Stimulated activated naive CD4-positive, alpha-beta T cell (primary cell): ENCODE data around the gene UGT1A10.

ENCODE experiments used
- DNase-seq, 6 experiments: peaks; one replicate each; lab custom pipeline; 2025; lab: John Stamatoyannopoulos, UW

UGT1A10 gene

DNA sequence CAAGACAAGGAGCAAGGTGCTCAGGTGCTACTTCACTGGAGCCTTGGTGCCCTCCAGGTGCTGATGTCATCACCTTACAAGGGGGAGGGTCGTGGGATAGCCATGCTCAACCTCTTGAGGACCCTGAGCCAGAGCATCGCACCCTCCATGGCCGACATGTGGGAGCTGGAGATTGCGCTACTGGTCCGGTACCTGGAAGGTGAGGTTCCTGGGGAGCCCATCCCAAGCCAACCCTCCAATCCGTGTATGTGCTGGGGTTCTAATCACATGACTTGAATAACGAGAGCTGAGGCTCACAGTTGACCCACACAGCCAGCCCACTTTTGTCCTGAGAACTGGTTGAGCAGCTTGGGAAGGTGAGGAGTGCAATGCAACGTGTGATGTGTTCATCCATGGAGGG lies 167.7 kb downstream of the UGT1A10 start:
- no peak for DNase-seq

DNA sequence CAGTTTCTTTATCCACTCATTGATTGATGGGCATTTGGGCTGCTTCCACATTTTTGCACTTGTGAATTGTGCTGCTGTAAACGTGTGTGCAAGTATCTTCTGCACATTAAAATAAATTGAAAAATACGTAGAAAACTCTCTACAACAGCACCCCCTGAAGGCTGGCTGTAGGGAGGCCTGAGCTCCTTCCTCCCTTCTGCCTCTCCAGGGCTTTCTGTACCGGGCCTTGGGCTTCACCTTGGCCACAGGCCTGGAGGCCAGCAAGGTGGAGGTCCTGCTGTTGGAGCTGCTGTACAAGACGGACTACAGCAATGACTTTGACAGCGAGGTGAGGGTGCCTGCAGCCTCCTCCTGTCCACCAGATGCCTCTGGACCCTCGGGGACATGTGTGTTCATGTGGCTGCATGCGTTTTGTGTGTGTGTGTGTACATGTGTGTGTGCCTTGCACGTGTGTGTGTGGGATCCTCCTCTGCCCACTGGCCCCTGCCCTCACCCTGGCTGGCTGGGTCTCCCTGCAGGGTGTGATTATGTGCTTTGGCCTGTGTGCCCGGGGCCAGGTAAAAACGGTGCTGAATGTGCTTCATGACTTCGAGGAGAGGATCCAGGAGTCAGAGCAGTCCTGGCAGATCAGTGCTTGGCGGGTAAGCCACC lies 171.1 kb downstream of the UGT1A10 start:
- DNase-seq, result no peak

DNA sequence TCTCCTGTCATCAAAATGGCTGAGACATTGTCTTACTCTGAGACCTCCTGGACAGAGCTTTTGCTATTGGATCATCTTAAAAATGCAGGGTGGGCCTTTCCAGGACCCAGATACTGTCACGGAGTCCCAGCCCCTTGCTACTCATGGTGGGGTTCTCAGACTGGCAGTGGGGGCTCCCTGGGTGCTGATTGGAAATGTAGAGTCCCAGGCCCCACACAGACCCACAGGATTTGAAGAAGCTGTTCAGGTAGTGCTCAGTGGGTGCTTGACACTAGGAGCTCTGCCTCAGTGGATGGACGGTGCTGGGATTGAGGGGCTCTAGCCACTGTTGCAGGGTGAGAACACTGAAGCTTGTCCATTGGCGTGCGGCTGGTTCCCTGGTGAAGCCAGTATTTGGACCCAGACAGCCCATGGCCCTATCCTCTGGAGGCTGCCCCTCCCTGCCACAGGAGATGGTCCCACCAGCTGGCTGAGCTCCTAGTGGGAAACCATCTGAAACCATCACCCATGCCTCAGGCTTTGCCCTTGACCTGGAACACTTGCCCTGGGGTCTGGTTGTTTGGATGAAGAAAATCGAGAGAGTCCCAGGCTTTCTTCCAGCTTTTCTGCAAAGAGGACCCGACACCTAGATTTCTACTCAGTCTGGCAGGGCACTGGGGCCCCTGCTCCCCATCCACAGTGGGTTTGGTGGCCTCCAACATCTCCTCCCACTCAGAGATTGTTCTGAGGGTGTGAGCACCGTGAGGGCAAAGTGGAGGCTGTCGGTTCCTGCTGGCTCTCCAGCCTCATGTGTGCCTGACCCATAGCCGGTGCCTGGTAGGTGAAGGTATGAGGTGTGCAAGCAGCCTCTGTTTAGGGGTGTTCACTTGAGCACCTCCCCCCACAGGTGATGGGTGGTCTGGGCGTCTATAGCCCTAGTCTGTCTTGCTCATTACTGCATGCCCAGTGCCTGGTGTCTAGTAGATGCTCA lies 172.0 kb downstream of the UGT1A10 start:
- no peak for DNase-seq

DNA sequence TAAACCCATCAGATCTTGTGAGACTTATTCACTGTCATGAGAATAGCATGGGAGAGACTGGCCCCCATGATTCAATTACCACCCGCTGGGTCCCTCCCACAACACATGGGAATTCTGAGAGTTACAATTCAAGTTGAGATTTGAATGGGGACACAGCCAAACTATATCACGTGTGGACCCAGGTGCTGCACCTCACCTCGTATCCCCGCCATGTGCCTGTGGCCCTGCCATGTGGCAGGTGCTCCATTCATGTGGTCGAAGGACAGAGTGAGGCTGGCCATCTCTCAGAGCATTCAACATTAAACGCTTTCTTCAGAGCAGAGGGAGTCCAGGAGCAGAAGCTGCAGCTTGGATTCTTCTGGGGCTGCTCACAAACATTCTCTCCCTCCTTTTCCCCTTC lies 174.1 kb downstream of the UGT1A10 start:
- no peak for DNase-seq

DNA sequence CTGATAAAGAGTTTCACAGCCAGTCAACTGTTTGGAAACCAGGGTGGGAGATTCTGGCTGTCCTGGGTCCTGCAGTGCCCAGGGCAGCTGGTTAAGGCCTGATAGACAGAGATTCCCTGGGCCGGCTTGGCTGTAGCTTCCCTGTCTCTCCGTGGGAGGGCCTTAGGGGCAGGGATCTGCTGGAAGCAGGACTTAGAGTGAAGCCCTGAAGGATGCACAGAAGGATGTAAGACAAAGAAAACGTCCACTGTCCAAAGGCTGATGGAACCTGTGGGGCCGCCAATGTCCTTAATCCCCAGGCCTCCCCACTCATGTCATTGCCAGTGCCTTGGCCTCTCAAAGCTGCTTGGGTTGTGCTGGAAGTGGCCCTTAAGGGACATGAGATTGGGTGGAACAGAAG lies 174.8 kb downstream of the UGT1A10 start:
- DNase-seq, result no peak

DNA sequence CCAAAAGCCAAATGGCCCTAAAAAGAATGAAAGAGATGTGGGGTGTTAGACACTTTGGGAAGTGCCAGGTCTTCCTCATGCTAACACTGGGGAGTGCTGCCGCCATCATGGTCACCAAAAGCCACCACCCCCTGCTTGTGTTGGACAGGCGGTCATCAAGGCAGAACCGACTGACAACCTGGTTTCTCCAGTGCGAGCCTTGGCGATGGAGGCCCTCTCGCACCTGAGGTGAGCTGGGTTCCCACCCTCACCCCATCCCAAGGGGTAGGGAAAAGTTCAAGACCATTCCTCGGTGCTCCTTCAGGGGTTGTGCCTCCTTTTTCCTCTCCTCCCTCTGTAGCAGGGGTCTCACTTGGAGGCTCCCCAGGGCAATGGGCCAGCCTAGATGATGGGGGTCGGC lies 175.5 kb downstream of the UGT1A10 start:
- no peak for DNase-seq

DNA sequence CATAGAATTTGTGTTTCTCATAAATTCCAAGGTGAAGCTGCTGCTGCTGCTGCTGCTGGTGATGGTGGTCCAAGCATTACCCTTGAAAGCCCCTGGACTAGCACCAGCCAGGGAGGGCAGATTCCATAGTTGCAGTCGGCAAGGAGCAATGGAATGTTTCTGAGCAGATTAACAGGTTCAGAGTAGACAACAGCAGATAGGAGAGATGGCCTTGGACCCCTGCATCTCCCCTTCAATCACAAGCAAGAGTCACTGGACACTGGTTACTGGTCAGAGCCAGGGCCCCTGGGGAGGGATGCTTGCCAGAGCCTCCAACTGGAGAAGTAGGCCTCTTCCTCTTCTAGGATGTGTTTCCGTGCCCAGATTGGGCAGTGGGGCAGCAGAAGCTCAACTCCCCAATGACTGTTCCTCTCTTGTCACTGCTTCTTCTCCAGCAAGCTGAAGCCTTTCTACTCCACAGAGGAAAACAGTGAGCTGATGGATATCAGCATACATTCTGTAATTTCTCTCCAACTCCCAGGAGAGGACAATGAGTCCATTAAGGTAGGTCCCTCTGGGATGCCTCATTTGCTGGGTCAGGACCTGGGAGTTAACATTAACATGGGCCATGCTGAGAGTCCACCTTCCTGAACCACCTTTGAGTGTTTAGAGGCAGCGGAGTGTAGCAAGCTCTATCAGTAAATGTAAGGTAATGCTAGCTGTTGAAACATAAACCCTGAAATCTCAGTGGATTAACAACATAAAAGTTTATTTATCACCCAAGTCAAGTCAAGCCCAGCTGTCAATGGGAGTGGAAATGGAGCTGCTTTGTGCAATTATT lies 177.2 kb downstream of the UGT1A10 start:
- DNase-seq, result no peak

DNA sequence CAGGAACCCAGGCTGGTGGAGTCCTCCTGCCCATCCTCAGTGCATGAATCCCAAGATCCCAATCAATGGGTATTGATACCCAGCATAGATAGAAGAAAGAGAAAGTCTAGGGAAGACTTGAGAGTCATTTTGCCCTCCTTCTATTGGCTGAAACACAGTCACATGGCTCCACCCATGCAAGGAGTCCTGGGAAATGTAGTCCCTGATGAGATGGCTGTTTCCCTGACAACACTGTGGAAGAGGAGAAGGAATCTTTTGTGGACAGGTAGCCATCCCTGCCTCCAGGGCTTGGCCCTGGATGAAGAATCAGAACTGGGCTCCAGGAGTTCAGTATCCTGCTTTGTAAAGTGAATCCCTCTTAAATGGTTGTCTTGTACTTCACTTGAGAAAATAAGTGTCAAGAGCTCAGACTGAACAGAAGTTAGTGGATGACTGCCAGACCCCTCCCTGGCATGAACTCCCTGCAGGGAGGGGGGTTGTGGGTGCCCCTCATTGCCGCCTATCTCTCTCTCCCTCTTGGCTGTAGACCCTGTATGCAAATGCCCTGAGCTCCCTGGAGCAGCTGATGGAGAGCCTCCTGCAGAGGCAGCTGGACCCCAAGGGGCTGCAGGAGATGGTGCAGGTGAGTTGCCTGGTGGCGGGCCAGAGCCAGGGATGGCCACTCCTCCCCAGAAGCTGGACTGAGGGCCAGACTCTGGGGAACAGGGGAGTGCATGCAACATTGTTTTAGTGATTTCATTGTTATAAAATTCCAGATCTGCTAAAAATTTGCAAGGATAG lies 178.0 kb downstream of the UGT1A10 start:
- DNase-seq, result no peak

DNA sequence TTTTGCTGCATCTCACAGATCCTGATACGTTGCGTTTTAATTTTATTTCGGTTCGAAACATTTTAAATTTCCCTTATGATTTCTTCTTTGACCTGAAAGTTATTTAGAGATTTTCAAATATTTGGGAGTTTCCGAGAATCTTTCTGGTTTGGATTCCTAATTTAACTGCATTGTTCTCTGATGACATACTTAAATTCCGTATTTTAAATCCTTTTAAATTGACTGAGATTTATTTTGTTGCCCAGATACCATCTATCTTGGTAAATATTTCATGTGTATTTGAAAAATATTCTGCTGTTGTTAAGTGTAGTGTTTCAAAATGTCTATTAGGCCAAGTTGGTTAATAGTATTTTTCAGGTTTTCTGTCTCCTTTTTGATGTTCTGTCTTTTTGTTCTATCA lies 179.6 kb downstream of the UGT1A10 start:
- no peak for DNase-seq

DNA sequence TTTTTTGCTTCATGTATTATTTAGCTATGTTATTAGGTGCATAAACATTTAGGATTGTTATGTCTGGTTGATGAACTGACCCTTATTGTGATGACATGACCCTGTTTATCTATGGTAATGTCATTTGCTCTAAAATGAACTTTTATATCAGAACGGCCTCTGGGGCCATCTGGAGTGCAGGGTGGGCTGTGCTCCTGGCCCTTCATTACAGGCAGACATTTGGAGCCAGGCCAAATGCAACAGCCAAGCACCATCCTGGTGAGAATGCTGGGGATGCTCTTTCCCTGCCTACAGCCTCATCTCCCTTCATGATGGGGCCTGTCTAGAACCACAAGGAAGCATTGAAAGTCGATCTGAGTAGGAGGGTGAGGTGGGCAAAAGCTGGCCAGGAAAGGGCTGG lies 180.1 kb downstream of the UGT1A10 start:
- no peak for DNase-seq

DNA sequence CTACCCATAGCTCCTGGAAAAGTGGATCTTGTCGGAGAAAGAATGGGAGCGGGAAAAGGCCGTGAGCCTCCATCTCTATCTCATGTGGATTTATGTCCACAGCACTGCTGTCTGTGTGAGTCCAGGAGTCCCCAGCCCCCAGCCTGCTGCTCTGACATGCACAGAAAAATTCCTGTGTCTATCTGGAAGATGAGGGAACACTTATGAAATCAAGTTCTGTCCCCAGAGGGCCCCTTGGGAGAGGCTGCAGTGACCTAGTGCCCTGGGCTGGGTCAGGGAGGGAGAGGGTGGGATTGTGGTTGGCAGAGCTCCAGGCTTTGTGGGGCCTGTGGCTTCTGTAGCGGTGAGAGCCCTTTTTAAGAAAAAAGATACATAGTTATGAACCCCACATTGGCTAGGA lies 180.5 kb downstream of the UGT1A10 start:
- DNase-seq, result no peak

DNA sequence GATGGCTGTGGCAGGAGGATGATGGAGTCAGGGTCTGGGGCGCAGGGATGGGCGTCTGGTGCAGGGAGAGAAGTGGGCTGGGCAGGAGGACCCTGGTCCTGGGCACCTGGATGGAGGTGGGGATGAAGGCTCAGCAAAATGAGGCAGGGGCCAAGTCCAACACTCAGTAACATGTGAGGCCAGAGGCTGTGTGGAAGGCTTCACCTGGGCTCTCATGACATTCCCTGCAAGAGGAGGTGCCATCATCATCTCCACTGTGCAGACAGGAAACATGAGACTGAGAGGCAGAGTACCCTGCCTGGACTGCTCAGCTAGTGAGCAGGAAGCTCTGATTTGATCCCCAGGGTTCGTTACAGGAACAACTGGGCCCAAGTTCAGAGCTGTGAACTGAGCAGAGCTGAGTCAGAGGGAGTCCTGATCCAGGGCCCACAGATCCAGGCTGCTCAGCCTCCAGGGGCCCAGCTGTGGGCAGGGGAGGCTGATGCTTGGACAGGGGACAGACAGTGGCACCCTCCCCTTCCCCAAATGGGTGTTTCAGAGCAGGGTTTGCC lies 181.2 kb downstream of the UGT1A10 start:
- DNase-seq, result no peak

DNA sequence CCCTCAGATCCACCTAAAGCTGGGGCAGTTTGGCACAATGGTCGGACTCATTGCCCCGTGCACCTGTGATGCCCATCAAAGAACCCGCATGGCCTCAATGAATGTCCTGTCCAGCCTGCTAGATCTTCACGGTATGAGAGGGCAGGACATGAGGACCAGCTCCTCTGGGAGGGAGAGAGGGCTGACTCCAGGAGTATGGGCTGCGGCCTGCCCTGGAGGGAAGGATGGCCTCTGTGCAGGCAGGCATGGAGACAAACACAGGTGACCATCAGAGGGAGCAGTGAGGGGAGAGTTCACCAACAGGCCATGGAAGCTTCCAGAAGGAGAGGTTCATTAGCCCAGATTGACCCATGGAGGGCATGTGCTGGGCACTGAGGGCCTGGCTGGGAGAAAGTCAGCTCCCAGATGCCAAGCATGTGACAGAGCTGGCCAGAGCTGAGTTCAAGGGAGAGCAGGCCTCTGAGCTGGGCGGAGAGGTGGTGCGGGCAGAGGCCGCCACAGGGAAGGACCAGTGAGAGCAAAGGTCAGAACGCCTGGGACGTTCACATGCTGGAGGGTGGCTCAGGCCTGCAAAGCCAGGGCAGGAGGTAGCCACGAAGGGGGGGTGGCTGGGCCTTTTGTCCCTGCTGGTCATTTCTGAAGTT lies 181.9 kb downstream of the UGT1A10 start:
- DNase-seq, result no peak

DNA sequence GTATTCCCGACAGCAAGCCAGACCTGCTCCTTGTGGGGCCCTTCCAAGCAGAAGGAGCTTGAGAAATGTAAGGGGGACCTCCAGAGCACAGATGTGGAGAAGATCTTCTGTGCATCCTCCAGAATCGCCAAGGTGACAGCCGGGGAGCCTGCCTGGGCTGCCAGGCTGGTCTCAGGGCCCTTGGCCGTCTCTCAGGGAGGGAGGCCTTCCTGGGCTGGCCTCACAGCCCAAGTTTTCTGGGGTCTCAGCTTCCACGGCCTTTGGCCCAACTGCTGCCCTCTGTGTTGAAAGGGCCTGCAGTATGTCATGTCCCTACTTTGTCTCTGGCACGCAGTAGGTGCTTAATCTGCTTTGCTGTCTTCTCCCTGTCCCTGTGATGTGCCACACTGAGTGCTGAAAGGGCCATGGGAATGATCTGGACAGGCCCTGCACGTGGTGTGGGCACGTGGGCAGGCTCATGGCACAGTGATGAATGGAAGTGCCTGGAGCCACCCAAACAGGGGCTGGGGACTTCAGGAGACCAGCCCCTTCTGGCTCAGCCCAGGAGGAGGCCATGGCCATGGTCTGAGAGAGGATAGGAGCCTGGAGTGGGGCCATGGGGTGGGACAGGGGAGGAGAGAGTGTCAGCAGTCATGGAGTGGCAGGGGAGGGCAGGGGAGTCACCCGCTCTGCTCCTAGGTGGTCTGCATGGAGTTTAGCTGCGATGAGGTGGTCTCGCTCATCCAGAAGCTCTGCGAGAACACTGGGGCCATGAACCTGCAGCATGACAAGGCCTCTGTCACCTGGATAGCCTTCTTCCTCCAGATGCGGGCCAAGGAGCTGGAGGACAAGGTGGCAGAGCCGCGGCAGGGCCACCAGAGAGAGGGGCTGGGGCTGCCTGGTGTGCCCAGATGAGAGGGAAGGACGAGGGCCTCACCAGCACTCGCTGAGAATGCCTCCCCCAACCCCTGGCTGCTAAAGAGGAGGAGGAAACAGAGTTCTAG lies 182.7 kb downstream of the UGT1A10 start:
- no peak for DNase-seq

DNA sequence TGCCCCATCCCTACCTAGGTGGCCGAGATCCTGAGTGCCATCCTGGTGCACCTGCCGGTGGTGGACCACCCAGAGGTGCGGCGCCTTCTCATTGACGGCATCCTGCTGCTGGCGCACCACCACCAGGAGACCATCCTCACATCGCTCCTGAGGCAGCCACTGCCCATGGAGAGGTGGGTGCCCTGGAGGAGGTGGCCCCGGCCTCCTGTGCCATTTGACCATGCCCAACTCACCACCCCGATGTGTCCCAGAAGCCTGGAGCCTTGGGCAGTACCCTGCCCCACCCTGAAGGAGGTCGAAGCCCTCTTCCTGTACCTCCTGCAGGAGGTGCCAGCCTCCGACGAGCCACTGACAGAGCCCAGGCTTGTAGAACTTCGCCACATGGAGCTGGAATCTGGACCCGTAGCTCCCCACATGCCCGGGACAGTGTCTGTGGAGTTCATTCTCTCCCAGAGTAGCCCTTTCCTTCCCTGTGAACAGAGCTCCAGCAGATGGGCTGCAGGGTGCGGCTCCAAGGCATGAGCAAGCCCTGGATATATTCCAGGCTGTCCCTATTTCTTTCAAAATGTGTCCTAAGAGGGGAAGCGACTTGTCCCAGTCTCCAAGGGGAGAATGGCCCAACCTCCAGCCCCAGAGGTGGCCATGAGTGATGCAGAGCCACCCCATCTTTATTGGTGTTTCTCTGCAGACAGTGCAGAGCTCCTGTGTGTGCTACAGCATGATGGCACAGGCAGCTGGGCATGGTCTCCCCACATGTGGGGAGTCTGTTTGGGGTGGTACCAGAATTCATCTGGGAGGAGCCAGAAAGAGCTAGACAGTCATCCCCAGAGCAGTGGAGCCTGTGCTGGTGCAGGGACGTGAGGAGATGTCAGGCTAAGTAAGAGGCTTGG lies 183.9 kb downstream of the UGT1A10 start:
- no peak for DNase-seq

DNA sequence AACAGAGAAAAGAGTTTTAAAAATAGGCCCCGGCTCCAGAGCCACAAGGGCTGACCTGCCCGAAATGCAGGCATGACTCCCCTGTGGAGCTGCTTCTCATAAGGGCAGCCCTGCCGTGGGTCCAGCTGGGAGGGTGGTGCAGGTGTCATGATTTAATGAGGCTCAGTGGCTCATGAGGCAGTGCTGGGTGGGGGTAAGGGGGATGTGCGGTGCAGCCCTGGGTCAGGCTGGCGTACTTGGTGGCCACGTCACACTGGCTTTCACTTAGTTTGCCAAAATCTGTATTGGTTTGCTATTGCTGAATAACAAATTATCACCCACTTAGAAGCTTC lies 184.5 kb downstream of the UGT1A10 start:
- no peak for DNase-seq

DNA sequence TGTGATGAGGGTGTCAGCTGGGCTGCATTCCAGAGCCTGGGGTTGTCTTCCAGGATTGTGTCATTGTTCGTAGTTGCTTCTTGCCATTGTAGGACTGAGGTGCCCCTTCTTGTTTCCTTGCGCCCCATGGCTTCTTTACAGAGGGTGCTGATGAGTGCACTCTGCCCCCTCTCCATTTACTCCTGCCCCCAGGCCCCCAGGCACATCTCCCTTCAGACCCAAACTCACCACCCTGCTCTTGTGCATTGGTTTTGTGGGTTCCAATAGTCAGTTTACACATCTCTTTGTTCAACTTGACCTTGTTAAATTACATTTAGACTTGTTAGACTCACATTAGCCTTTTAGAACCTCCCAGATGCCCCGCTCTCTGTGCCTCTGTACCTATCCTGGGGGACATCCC lies 184.9 kb downstream of the UGT1A10 start:
- no peak for DNase-seq

DNA sequence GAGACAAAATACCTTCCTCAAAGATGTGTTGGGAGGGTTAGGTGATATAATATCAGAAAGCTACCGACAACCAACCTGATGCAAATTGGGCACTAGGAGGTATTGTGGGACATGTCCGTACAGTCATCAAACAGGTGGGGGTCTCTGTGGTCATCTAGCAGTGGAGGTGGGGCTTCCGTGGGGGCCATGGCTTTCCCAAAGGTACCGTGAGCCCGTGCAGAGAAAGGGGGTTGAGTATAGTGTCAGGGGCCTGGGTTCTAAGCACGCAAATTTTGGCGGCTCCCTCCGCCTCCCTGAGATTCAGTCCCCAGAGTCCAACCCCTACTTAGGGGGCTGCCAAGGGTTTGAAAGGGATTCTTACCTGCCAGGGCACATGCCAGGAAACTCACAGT lies 185.5 kb downstream of the UGT1A10 start:
- no peak for DNase-seq
